ENCODE results near the gene RBM34.
"Not testable (repeated sequence)": the region's sequence is repeated elsewhere in the genome, so short reads cannot be mapped to it uniquely, and the experiment has no call there.

RBM34 gene, protein sequence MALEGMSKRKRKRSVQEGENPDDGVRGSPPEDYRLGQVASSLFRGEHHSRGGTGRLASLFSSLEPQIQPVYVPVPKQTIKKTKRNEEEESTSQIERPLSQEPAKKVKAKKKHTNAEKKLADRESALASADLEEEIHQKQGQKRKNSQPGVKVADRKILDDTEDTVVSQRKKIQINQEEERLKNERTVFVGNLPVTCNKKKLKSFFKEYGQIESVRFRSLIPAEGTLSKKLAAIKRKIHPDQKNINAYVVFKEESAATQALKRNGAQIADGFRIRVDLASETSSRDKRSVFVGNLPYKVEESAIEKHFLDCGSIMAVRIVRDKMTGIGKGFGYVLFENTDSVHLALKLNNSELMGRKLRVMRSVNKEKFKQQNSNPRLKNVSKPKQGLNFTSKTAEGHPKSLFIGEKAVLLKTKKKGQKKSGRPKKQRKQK

DNA sequence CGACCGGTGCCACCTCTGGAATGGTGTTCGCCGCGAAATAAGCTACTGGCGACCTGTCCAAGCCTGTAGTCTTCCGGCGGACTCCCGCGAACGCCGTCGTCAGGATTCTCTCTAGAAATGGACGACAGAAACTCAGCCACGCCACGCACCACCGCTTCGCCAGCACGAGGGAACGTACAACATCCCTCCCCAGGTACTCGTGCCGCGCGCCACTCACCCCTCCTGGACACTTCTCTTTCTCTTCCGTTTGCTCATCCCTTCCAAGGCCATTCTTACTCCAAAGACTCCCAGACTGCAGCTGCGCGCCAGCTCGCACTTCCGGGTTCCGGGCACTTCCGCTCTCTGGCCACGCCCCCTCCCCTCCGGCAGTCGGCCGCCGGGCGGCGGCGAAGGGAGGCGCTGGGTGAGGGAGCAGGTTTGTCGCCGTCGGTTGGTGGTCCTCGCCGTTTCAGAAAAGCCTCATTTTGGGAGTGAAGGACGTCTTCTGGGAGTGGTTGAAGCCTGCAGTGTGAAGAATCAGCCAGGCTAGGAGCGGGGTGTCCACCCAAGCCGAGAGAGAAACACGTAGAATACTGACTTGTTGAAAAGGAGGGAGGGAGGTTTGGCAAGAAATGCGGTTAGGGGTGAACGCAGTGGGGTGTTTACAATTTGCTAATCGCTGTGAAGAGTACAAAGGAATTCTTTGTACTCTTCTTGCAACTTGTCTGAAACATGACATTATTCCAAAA, at the start of gene RBM34:
TSS of gene RBM34 (minus strand) at position 294 of the 728 bp plus-strand sequence. CDS start at position 270, 24 bp downstream.
- FAIRE-seq (no peak), DNase-seq (ENCODE audit: low spot score) (peak; percentile 96)

DNA sequence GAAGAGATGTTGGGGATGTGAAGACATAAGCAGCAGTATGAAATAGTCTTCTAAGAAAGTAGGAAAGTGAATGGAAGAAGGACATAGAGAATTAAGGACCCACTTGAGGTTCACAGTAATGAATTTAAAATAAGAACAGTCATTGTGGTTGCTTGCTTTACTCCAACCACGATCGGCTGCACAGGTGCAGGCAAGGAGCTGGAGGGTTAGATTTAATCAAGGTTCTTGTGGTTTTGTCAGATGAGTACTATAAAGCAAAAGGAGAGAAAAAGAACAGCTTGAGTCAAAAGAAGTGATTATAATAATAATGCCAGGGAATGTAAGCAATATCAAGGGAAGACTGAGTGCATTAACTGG, 46.1 kb upstream of the RBM34 start:
- no peak for DNase-seq (ENCODE audit: low spot score)
- FAIRE-seq: no peak

DNA sequence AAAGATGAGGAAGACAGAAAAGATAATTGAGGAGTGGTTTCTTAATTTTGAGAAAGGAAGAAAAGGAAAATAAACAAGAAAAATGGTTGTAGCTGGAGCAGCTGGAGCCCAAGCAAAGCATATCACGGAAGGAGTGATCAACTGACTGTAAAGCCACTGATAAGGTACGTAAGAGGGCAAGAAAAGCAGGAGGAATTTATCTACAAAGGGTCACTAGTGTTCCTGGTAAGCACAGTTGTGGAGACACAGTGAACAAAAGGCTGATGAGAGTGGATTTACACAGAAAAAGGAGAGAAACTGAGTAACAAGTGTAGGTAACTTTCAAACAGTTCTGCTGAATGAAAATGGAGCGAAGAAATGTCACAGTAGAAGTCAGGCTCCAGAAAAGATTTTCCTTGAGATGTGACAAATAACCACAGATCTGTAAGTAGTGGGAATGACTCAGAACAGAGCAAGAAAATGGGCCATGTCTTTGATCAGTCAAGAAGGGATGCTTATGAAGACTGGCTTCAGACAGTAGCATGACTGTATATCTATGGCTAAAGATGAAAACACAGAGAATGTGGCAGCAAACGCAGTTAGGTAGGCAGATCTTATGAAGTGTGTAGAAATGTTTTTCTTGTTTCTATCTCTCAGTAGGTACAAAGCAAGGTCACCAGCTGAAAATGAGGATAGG, 45.6 kb upstream of the RBM34 start:
- FAIRE-seq: peak; percentile 13
- DNase-seq (ENCODE audit: low spot score): no peak

DNA sequence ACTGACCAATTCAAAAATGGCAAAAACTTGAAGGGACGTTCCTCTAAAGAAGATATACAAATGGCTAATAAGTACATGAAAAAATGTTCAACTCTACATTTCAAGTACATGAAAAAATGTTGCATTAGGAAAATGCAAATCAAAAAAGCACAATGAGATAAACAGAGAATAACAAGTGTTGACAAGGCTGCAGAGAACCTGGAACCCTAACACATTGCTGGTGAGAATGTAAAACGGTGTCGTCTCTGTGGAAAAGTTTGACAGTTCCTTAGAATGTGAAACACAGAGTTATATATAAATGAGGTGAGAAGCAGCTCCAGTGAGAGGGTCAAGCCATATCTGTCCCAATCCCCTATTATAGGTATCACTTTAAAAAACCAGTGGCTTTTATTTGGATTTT, 44.6 kb upstream of the RBM34 start:
- no peak for FAIRE-seq

DNA sequence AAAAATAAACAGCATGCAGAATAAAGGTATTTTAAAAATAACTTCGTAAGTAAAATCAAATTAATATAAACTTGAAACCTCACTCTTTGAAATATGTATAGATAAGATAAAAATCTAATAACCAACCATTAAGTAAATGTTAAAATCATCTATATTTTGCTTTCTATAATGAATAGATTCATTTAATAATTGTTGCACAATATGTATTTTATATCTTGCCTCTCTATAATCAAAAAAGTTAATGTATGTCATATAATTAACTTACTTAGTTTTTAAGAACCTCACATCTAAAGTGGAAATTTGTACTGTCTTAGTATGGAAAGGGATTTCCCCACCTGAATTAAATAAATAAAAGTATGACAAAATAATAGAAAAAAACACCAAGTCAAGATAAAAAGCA, 42.4 kb upstream of the RBM34 start:
- no peak for FAIRE-seq
- DNase-seq (ENCODE audit: low spot score): no peak

More for the DNA sequence above, 44.6 kb upstream of the RBM34 start:
- no peak for DNase-seq (ENCODE audit: low spot score)

DNA sequence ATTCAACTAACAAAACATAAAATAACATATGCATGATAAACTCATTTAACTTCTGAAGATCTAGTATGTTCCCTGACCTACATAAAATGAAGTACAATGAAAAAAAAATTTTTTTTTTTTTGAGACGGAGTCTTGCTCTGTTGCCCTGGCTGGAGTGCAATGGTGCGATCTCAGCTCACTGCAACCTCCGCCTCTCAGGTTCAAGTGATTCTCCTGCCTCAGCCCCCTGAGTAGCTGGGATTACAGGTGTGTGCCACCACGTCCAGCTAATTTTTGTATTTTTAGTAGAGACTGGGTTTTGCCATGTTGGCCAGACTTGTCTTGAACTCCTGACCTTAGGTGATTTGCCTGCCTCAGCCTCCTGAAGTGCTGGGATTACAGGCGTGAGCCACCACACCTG, 41.4 kb upstream of the RBM34 start:
- DNase-seq (ENCODE audit: low spot score); FAIRE-seq: not testable (repeated sequence)

DNA sequence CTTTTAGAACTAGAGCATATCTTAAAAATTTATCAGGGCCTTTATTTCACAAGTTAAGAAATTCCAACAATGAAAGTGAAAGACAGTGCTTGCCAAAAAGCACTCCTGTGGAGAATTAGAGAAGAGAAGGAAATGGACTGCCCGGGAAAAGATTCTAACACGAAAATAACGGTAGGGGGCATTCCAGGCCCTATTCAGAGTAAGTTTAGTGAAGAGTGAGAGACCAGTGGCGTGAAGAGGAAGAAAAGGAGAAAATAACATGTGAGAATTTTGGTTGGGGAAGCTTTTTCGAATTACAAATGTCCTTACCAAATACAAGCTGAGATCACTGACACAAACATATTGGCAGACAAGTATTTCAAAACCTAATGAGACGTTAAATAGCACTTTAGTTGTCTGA, 38.4 kb upstream of the RBM34 start:
- DNase-seq (ENCODE audit: low spot score): peak; percentile 6
- no peak for FAIRE-seq

DNA sequence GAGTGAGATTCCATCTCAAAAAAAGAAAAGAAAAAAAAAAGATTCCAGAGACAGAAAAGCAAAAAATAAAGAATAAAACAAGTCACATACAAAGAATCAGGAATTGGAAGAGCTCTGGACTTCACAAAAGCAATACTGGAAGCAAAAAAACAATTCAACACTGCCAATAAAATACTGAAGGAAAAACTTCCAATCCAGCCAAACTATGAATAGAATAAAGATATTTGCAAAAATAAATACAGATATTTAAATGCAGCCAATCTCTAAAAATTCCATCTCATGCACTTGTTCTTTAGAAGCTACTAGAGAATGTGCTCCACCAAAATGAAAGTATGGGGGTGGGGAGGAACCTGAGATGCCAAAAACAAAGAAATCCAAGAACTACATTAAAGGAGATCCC, 29.4 kb upstream of the RBM34 start:
- FAIRE-seq (no peak), DNase-seq (ENCODE audit: low spot score) (no peak)

DNA sequence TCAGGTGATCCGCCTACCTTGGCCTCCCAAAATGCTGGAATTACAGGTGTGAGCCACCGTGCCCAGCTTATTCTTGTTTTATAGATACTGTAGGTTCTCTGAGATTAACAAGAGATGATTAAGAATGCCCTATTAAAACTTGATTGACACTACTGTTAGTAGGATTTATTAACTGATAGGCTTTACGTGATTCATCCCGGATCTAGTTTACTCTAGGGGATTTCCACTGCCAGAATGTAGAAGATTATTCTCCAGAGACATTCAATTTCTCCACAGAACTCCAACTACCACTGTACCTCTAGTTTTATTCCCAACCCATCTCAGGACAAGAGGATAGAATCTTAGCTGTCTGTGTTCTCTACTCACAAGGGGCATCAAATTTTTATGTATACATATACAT, 26.3 kb upstream of the RBM34 start:
- no peak for DNase-seq (ENCODE audit: low spot score)
- FAIRE-seq: no peak

DNA sequence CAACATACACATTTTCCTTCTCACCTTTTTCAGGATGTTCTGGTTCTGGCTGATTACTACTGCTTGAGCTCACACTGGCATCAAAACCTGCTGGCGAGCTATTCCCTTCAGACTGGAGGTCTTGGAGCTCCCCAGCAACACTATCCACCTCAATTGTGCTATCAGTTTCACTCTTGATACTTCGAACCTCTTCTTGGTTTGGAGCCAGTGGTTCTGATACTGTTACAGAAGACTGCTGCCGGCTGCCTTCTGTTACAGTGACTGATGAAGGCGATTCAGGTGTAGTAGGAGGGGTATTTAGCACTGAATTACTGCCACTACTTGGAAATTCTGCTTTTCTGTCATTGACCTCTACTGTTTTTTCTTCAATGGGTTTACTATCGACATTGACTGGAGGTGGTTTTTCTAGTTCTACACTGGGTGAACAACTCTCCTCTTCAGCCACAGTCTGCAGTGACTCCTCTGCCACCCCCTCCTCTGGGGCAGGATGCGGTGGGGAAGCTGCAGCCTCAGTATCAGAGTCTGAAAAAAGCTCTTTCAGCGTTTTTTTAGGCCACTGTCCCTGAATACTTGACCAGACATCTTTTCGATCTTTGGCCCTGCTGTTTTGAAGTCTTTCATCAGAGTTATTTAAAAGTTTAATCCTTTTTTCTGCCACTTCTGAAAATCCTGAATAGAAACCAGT, 20.7 kb upstream of the RBM34 start:
- FAIRE-seq: no peak
- DNase-seq (ENCODE audit: low spot score): no peak

DNA sequence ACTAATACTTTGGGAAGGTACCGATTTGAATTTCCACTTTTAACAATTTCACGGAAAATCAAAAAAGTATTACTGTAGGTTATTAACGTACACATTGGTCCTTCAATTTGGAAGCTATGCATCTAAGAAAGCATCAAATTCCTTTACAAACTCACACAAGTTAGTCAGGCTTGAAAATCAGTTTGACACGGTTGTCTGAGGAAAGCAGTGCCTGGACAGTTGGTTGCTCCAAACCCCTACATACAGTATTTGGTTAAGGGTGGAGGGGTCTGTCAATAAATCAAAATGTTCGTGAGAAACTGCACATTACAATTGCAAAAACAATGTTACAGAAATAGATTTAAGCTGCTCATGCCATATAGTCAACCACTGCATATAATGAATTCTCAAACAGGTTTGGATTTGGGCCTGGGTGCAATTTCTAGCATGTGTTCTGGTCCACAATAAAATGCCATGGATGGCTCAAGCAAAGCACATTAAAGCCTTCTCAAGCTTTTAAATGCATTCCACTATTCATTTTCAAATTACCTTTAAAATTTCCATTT, 19.9 kb upstream of the RBM34 start:
- DNase-seq (ENCODE audit: low spot score): no peak
- no peak for FAIRE-seq

DNA sequence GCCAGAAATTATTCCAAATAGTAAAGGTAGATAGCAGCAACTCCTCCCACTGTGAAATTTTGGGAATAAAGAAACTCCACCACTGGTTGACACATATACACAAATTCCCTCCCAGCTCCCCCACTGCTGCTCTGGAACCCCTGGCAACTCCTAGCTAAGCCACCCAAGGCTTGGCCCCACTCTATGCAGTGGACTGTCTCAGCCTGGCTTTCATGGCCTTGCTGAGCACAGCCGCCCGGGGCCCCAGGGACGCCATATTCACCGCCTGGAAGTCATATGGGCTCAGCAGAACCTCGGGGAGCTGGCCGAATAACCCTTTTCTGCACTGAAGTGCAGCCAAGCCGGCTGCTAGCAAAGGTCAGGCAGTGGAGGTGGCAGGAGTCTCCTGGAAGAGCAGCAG, 15.4 kb upstream of the RBM34 start:
- FAIRE-seq: no peak
- no peak for DNase-seq (ENCODE audit: low spot score)

DNA sequence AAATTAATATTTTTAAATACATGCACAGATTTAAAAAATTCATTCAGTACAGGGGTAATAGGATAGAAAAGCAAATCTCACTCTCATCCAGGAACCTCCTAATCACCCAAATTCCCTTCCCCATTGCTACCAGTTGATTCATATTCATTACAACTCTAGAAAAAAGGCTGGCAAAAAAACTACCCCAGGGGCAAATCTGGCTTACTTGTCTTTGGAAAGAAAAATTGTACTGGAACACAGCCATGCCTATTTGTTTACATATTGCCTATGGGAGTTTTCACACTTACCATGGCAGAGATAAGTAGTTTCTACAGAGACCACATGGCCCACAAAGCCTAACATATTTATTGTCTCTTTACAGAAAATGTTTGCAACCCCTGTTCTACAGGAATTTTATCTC, 8.9 kb upstream of the RBM34 start:
- DNase-seq (ENCODE audit: low spot score): no peak
- FAIRE-seq: no peak

DNA sequence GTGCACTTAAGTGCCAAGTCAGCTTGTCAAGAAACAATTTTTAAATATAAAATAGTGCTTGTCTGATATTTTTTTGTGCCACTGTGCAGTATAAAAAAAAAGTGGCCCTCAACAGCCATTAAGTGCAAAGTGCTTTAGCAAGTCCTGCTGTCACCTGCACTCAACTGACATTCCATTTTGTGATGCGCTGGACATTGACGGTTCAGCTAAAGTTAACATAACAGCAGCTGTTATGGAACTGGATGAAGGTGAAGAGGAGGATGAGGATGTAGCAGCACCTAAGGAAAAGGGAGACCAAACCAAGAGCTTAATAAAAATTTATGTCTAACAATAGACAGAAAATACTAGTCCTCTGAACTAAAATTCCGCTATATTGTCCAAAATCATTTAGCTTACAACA, 7.3 kb upstream of the RBM34 start:
- FAIRE-seq (no peak), DNase-seq (ENCODE audit: low spot score) (no peak)

DNA sequence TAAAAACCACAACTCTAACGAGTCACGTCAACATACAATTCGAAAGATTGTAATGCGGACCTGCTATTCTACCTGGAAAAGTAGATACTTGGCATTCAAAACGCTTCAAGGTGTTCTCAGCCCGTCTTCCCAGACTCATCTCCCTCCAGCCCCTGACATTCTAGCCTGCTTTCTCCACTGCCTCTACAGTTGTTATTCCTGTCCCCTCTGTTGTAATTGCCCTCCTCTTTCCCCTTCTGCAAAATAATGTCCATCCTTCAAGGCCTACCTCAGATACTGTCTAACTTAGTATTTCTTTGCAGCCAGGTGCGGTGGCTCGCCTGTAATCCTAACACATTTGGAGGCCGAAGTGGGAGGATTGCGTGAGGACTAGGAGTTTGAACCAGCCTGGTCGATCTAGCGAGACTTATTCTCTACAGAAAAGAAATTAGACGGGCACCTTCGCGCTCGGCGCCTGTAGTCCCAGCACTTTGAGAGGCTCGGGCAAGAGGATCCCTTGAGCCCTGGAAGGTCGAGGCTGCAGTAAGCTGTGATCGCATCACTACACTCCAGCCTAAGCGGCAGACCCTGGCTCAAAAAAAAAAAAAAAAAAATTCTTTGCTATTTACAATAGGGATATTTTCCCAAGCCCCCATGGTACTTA, 756 bp upstream of the RBM34 start:
- no peak for FAIRE-seq
- DNase-seq (ENCODE audit: low spot score): peak; percentile 5

DNA sequence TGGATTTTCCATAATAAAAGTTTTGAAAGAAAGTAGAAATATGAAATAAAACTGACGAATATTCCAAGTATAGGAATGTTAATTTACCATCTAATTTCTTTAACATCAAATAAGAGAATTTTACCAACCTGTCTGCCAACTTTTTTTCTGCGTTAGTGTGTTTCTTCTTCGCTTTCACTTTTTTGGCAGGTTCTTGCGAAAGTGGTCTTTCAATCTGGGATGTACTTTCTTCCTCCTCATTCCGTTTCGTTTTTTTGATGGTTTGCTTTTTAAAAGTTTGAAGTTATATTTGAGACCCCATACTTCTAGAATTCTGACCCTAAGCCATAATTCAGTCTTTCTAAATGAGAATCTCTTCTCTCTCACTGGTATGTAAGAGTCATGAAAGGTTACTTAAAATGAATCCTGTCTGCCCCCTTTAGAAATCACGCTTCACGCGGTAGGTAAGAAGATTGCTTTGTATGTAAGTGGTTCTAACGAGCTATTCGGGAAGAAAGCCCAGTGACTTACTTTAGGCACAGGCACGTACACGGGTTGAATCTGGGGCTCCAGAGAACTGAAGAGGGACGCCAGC, 580 bp downstream of the RBM34 start:
- DNase-seq (ENCODE audit: low spot score): no peak
- no peak for FAIRE-seq

DNA sequence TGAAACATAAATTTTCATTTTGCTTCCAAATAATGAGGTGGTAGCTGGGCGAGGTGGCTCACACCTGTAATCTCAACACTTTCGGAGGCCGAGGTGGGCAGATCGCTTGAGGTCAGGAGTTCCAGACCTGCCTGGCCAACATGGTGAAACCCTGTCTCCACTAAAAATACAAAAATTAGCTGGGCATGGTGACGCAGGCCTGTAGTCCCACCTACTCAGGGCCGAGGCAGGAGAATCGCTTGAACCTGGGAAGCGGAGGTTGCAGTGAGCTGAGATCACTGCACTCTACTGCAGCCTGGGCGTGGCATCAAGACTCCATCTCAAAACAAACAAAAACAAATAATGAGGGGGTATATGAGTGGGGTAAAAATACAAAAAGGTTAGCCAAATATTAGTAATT, 1.1 kb downstream of the RBM34 start:
- not testable (repeated sequence) for DNase-seq (ENCODE audit: low spot score); FAIRE-seq

DNA sequence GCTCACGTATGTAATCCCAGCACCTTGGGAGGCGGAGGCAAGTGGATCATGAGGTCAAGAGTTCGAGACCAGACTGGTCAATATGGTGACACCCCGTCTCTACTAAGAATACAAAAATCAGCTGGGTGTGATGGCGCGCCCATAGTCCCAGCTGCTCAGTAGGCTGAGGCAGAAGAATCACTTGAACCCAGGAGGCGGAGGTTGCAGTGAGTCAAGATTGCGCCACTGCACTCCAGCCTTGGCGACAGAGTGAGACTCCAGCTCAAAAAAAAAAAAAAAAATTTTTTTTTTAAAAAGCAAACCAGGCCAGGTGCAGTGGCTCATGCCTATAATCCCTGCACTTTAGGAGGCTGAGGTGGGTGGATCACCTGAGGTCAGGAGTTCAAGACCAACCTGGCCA, 1.8 kb downstream of the RBM34 start:
- FAIRE-seq; DNase-seq (ENCODE audit: low spot score): not testable (repeated sequence)

DNA sequence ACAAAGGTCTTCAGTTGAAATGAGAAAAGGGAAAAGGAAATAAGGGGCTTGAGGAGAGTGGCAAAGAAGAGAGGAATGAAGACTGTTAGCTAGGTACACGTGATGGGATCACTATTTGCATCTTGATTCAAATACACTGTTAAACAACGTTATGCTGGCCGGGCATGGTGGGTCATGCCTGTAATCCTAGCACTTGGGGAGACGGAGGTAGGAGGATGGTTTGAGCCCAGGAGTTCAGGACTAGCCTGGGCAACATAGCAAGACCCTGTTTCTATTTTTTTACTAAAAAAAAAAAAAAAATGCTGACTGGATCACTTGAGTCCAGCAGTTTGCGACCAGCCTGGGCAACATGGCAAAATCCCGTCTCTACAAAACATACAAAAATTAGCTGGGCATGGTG, 2.4 kb downstream of the RBM34 start:
- DNase-seq (ENCODE audit: low spot score) (no peak), FAIRE-seq (no peak)

DNA sequence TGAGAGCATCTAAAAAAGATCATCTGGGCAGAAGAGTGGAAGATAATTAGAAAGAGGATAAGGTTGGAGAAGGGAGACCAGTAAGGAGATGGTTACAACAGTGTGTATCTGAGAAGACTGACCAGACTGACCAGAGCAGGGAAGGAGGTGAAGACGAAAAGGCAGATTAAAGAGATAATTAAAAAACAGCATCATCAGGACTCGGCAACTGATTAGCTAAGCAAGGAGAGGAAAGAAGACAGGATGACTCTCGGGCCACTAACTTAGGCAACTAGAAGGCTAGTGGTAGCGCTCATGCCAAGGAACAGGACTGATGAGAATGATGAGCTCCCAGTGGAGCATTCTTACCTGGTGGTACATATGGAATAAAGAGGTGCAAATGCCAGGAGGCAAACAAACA, 3.9 kb downstream of the RBM34 start:
- DNase-seq (ENCODE audit: low spot score) (no peak), FAIRE-seq (no peak)

DNA sequence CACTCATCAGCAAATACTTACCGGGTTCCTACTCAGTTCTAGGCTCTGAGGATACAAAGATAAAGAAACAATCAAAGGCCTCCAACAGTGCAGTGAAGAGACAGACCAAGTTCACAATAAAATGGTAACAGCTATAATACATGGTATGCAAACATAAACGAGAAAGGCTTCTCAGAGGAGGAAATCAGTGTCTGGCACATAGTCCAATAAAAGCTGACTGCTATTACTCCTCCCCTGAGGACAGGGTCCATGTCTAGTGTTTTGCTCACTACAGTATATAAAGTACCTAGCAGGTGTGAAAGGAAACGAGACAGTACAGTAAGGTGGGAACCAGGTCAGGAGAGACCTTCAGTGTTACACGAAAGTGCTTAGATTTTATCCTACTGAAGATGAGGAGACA, 4.3 kb downstream of the RBM34 start:
- DNase-seq (ENCODE audit: low spot score) (no peak), FAIRE-seq (no peak)

Measured in urothelium cell line (cell line).